HG03565 (cell line): ENCODE results near the gene SPRR2A.
"Not testable (repeated sequence)": the region's sequence is repeated elsewhere in the genome, so short reads cannot be mapped to it uniquely, and the experiment has no call there.

ENCODE experiments used
- ATAC-seq: cut with Tn5 transposase; IDR thresholded peaks from one replicate; pipeline ENCODE4 v1.9.1; 2021; ENCODE audit warnings: mild to moderate bottlenecking, moderate library complexity; ENCODE audit not compliant: unreplicated experiment

SPRR2A gene

GRCh38 chr1:153028766-153029165 is 28.5 kb downstream of the SPRR2A start:
- ATAC-seq, result no peak

- ATAC-seq, result no peak
Measured at GRCh38 chr1:153025797-153026196, 31.5 kb downstream of the SPRR2A start.

GRCh38 chr1:153024413-153024812 is 32.9 kb downstream of the SPRR2A start:
- no peak for ATAC-seq

- ATAC-seq, result no peak
Measured at GRCh38 chr1:153023109-153023508, 34.2 kb downstream of the SPRR2A start.

- ATAC-seq, result not testable (repeated sequence)
Measured at GRCh38 chr1:153022340-153022739, 35.0 kb downstream of the SPRR2A start.

- not testable (repeated sequence) for ATAC-seq
Measured at GRCh38 chr1:153021829-153022228, 35.5 kb downstream of the SPRR2A start.

- ATAC-seq, result not testable (repeated sequence)
Measured at GRCh38 chr1:153011235-153011758, 46.0 kb downstream of the SPRR2A start.
